HG02852 (cell line): Measurements from ENCODE around the gene COPB1.
A peak's percentile ranks its signal among the peaks of the same experiment; 100 is the strongest.

Experiments
- ATAC-seq: cut with Tn5 transposase; IDR thresholded peaks from one replicate; pipeline ENCODE4 v1.9.1; 2021; ENCODE audit warnings: mild to moderate bottlenecking, moderate library complexity; ENCODE audit not compliant: unreplicated experiment

Gene COPB1

GRCh38 chr11:14513800-14514199 lies 14.2 kb upstream of the COPB1 start:
- ATAC-seq, result no peak

GRCh38 chr11:14506532-14506931 lies 6.9 kb upstream of the COPB1 start:
- no peak for ATAC-seq

GRCh38 chr11:14503023-14503422 lies 3.4 kb upstream of the COPB1 start:
- ATAC-seq, result no peak

- no peak for ATAC-seq
These were observed 2.4 kb upstream of the COPB1 start for GRCh38 chr11:14502039-14502438.

- peak; percentile 54 for ATAC-seq
These were observed 605 bp upstream of the COPB1 start for GRCh38 chr11:14500181-14500651.

GRCh38 chr11:14499178-14499559 lies 442 bp downstream of the COPB1 start:
- peak; percentile 14 for ATAC-seq

- ATAC-seq, result no peak
These were observed 18.9 kb downstream of the COPB1 start for GRCh38 chr11:14480716-14481115.

- no peak for ATAC-seq
These were observed 28.5 kb downstream of the COPB1 start for GRCh38 chr11:14471127-14471526.

- ATAC-seq, result no peak
These were observed 36.0 kb downstream of the COPB1 start for GRCh38 chr11:14463623-14464022.

GRCh38 chr11:14460147-14460546 lies 39.5 kb downstream of the COPB1 start:
- ATAC-seq, result no peak

- ATAC-seq, result no peak
These were observed 41.2 kb downstream of the COPB1 start for GRCh38 chr11:14458377-14458776.

- ATAC-seq, result no peak
These were observed 43.8 kb downstream of the COPB1 start for GRCh38 chr11:14455648-14456430.

- no peak for ATAC-seq
These were observed 44.6 kb downstream of the COPB1 start for GRCh38 chr11:14454861-14455632.

- ATAC-seq, result no peak
These were observed 47.8 kb downstream of the COPB1 start for GRCh38 chr11:14451825-14452224.

GRCh38 chr11:14449302-14449714 lies 50.3 kb downstream of the COPB1 start:
- ATAC-seq, result no peak

GRCh38 chr11:14448240-14448639 lies 51.4 kb downstream of the COPB1 start:
- no peak for ATAC-seq

GRCh38 chr11:14446701-14447169 lies 52.9 kb downstream of the COPB1 start:
- no peak for ATAC-seq

GRCh38 chr11:14445542-14446530 lies 53.8 kb downstream of the COPB1 start:
- no peak for ATAC-seq

- no peak for ATAC-seq
These were observed 55.0 kb downstream of the COPB1 start for GRCh38 chr11:14444441-14445189.

GRCh38 chr11:14443638-14444037 lies 56.0 kb downstream of the COPB1 start:
- no peak for ATAC-seq
